HG02973 (cell line): Measurements from ENCODE around the gene CH25H.

Experiments used
- ATAC-seq: cut with Tn5 transposase; IDR thresholded peaks from one replicate; pipeline ENCODE4 v1.9.1; 2021; ENCODE audit warnings: moderate library complexity; ENCODE audit not compliant: unreplicated experiment

CH25H gene

GRCh38 chr10:89235073-89235798 is 28.1 kb upstream of the CH25H start:
- ATAC-seq: no peak

DNA sequence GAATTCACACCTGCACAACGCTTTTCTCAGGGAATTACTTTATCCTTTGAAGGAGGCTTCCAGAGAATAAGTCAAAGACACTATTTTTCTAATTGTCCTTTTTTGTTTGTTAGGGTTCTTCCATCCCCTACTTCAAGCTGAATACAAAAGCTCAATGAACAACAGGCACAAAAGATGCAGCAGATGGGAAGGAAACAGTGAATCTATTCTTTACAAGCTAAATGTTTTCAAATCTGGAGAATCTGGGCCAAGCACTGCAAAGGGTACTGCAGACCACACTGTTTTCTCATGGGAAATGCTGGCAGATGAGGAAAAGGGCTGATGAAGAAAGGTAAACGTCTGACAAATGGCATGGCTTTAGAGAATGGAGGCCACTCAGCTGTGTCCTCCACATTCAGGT is 25.9 kb upstream of the CH25H start:
- ATAC-seq: no peak

- no peak for ATAC-seq
Observed at GRCh38 chr10:89228962-89229361, 21.8 kb upstream of the CH25H start.

DNA sequence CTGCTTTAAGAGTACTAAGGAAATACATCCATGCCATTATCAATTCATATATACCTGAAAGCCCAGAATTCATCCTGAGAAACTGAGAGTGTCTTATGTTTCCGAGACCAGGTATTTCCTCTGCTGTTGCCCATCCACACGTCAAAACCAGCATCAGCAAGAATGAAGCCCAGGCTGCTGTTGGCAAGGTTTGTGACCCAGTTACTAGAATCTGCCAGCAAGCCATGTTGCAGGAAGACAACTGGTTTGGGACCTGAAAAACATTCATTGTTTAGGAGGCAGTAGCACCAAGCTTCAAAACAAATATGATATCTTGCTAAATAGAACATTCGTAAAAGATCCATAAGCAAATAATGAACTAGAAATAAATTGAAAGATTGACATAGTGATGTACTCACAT is 21.0 kb upstream of the CH25H start:
- no peak for ATAC-seq

DNA sequence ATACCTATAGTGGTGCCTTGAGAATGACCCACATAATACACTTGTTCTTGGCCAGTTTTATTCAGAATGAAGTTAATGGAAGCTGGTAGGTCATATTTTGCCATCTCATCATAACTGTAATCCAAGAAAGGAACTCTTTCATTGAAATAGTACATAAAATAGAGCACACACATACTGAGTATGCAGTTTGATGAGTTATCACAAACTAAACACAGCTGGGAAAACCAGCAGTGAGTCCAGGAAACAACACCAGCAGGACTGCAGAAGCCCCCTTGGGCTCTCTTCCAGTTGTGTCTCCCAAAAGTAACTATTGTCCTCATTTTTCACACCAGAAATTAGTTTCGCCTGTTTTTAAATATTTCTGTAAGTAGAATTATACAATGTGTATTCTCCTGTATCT is 19.8 kb upstream of the CH25H start:
- ATAC-seq: no peak

GRCh38 chr10:89224739-89225443 is 17.8 kb upstream of the CH25H start:
- no peak for ATAC-seq

DNA sequence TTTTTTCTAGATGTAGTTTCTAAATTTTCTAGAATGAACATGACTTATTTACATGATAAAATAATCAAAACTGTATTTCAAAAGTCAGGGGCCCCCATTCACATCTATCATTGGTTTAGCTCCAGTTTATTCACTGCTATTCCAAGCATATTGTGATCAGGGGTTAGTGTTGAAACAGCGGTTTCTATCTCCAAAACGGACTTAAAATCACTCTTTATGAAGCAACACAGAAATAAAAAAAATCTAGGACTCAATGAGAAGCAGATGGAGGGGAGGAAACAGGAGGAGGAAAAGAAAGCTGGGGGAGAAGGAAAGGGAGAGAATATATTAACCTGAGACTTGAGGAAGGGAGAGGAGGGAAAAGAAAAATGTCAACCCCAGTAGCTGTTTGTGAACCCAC is 14.8 kb upstream of the CH25H start:
- no peak for ATAC-seq

DNA sequence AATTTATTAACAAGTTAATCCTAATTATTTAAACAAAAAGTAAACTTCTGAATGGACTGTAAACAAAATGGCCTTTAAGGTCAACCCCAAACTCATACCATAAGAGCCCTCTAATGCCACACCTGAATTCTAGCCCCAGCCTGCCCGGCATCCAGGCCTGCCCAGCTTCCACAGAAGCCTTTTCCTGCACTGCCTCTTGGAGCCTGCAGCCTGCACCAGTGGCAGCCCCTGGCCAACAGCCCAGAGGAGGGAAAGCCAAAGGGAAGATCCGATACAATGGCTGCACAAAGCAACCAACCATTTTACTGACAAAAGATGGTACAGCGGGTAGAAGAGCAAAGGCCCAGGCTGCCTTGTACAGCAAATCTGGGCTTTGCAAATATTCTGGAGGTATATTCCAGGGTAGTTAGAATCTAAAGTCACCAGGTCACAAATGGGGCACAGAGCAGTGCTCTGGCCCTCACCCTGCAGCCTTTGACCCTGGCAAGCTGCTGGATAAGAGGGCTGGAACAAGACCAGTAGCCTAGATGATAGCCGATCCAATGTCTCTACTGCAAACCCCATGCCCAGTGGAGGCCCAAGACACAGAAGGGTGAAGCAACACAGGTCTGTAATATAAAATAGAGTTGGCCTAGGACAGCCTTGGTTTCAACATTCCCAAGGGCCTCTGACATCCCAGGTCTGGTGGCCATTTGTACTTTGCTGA is 12.5 kb upstream of the CH25H start:
- ATAC-seq: no peak

- no peak for ATAC-seq
Observed at GRCh38 chr10:89217057-89217990, 10.2 kb upstream of the CH25H start.

- no peak for ATAC-seq
Observed at GRCh38 chr10:89216056-89216455, 8.9 kb upstream of the CH25H start.

- ATAC-seq: no peak
Observed at GRCh38 chr10:89215511-89215910, 8.4 kb upstream of the CH25H start.

DNA sequence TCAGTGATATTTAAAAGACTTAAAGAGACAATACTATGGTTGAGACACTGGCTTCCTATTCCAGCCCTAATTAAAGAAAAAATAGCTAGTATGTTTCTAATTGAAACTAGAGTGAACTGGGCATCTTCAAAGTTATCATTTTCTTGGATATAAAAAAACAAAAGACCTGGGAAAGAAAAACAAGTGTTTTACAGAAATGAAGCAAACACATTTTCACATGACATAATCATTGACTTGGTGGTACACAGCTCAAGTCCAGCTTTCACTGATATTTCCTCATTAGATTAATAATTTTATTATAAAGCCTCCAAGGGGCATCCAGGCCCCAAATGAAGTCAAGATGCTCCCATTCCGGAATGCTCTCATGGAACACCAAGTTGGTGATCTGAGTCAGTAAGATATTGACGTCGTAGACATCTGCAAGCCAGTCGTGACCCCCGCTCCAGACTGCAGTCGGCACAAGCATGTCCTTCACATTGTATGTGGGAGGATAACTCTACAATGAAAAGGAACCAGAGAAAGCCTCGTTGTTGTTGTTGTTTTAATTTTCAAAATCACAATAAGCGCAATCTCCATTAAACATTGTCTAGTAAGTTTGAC is 7.5 kb upstream of the CH25H start:
- no peak for ATAC-seq

- ATAC-seq: no peak
Observed at GRCh38 chr10:89213191-89213808, 6.2 kb upstream of the CH25H start.

- ATAC-seq: no peak
Observed at GRCh38 chr10:89210794-89211425, 3.8 kb upstream of the CH25H start.

- ATAC-seq: no peak
Observed at GRCh38 chr10:89209718-89210117, 2.6 kb upstream of the CH25H start.

GRCh38 chr10:89207801-89208551 is 859 bp upstream of the CH25H start:
- ATAC-seq: no peak

DNA sequence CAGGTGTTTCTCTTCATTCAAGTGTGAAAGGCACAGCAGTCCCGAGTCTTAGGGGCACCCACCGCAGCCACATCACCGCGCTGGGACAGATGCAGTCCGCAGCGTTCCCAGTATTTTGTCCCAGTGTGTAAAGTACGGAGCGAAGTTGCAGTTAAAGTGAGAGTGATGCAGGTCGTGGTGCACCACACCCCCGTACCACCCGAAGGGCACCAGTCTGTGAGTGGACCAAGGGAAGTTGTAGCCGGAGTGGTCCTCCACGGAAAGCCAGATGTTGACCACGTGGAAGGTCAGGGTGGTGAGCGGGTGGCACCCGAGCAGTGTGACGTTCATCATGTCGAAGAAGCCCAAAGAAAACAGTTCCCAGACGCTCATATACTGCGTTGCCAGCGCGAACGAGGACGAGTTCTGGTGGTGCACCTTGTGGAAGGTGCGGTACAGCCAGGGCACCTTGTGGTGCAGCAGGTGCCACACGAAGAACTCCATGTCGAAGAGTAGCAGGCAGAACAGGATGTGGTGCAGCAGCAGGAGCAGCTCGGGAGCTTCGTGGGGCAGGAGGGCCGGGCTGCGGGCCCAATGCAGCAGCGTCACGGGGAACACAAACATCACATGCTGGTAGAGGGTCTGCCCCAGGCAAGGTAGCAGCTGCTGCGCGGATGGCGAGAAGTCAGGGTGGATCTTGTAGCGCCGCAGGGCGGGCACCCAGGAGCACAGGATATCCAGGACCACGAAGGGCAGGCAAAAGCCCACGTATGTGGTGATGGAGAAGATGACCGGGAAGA is 526 bp downstream of the CH25H start:
- no peak for ATAC-seq

GRCh38 chr10:89204621-89205185 is 2.4 kb downstream of the CH25H start:
- ATAC-seq: no peak
